Vagina (tissue), 2 donors: Measurements from ENCODE around the gene DHRSX.

Experiments used
- CTCF ChIP-seq, 3 experiments: fragments of 450-650 bp in 2 of 3; fragments of 200-600 bp in 1 of 3; sonication (generic) in 1 of 3; IDR thresholded peaks; one replicate each; pipeline ENCODE4 v1.5.1; 2017 to 2019; ENCODE audit warnings: antibody characterized with exemption in 3 of 3, mild to moderate bottlenecking in 2 of 3, moderate library complexity in 2 of 3
- POLR2A ChIP-seq, 2 donors: fragments of 450-650 bp; IDR thresholded peaks; one replicate each; pipeline ENCODE4 v1.6.1; 2017; ENCODE audit warnings: antibody characterized with exemption in 2 of 2, mild to moderate bottlenecking in 2 of 2, moderate library complexity in 2 of 2

GRCh38 chrX:2536141-2536540 is 35.4 kb upstream of the DHRSX start:
- TF ChIP-seq CTCF (IDR thresholded peaks at IDR 0.05): no peak
- TF ChIP-seq POLR2A (IDR thresholded peaks at IDR 0.05): no peak
